LHCN-M2 (cell line): ENCODE data around the gene VAPA. TPM values are rescaled to one million over a fixed set of nuclear protein-coding genes. Genes with fewer than 3 reads are reported as not detected.
A peak's percentile ranks its signal among the peaks of the same experiment; 100 is the strongest.

Experiments used
- DNase-seq: peaks from one replicate; pipeline ENCODE4 v3.0.0-alpha.2; 2012; ENCODE audit warnings: low read depth
- total RNA-seq: library from RNA; depleted of rRNA; stranded (reverse); fragments of >200 nt; gene quantifications from 2 replicates; pipeline ENCODE4 v1.2.3, GENCODE V29; 2014

Gene VAPA
- total RNA-seq, 1 experiment from 2014 or later, result 273 TPM

- no peak for DNase-seq
Measured at GRCh38 chr18:9941103-9941502, 27.3 kb downstream of the VAPA start.

DNA sequence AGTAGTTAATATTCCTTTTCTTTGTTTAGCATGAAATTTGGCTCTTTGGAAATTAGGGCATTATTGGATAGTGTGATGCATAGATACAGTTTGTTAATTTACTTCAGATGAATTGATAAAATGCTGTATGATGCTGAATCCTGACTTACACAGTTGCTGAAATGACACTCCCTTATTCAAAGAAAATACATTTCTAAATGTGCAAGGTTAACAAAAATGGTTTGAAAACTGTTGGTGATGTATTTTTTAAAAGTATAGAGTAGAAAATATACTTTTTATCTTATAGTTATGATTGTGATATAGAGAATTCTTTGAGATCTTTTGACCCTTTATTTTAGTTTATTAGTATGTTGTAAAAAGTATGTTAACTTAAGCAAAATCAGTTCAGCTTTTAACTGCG, 27.8 kb downstream of the VAPA start:
- DNase-seq, result no peak

GRCh38 chr18:9943311-9943710, 29.5 kb downstream of the VAPA start:
- no peak for DNase-seq

DNA sequence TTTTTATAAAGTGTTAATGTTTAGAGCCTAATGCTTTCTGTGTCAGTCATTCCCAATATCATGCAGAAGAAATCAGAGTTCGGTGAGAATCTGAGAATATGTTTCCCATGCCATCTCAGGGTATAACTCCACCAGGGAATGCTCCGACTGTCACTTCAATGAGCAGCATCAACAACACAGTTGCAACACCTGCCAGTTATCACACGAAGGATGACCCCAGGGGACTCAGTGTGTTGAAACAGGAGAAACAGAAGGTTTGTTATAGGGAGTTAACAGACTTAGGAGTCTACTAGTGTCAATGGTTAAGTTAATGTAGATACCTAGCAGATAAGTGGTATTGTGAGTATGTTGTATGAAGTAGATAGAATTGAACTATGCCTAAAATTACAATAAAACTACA, 31.0 kb downstream of the VAPA start:
- DNase-seq, result no peak

DNA sequence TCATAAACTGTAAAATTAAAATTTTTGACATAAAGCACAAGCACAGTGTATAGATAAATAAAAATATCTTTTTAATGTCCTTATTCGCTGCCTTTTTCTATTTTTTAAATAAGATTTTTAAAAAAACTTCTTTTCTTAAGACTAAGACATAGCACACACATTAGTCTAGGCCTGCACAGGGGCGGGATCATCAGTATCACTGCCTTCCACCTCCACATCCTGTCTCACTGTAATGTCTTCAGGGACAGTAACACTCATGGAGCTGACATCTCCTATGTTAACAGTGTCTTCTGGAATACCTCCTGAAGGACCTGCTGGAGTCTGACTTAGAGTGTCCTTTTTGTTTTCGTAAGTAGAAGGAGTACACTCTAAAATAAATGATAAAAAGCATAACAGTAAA, 33.0 kb downstream of the VAPA start:
- DNase-seq, result no peak

GRCh38 chr18:9947248-9947647, 33.4 kb downstream of the VAPA start:
- no peak for DNase-seq

GRCh38 chr18:9949315-9949714, 35.5 kb downstream of the VAPA start:
- DNase-seq, result no peak

DNA sequence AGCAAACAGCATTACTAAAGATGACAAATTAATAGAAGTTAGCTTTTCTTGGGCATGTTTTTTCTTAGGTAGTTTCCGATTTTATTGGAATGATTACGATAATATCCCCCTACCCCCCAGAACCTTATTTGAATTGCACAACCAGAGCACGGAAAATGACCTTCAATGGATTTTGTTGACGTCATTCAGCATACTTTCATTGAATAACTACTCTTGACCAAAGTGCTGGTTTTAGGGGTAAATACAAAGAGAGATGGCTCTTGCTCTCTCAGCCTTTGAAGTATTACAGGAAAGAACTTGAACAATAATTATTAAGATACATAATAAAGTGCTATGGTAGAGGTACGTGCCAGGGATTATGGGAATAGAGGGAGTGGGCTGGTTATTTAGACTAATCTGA, 36.0 kb downstream of the VAPA start:
- DNase-seq, result no peak

DNA sequence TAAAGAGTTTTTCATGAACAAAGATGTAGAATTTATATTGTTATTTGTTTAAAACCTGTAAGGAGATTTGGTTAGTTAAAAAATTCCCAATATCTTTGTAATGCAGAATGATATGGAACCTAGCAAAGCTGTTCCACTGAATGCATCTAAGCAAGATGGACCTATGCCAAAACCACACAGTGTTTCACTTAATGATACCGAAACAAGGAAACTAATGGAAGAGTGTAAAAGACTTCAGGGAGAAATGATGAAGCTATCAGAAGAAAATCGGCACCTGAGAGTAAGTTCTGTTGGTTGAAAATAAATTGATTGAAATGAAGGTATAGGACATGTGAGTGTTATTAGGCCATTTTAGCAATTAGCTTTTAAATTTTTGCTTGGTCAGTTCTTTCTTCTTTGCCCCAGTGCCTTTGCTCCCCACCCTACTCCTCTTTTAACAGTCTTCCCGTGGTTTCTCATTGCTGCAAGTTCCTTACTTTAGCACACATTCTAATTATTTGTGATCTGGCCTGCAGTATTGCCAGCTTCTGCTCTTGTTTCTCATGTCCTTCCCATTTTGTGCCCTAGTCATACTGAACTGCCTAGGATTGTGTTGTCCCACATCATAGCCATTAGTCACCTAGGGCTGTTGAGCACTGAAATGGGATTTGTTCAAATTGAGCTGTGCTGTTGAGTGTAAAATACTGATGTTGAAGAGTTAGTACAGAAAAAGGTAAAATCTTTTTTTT, 36.6 kb downstream of the VAPA start:
- DNase-seq, result no peak

- peak; percentile 56 for DNase-seq
Measured at GRCh38 chr18:9951022-9951859, 37.4 kb downstream of the VAPA start.

DNA sequence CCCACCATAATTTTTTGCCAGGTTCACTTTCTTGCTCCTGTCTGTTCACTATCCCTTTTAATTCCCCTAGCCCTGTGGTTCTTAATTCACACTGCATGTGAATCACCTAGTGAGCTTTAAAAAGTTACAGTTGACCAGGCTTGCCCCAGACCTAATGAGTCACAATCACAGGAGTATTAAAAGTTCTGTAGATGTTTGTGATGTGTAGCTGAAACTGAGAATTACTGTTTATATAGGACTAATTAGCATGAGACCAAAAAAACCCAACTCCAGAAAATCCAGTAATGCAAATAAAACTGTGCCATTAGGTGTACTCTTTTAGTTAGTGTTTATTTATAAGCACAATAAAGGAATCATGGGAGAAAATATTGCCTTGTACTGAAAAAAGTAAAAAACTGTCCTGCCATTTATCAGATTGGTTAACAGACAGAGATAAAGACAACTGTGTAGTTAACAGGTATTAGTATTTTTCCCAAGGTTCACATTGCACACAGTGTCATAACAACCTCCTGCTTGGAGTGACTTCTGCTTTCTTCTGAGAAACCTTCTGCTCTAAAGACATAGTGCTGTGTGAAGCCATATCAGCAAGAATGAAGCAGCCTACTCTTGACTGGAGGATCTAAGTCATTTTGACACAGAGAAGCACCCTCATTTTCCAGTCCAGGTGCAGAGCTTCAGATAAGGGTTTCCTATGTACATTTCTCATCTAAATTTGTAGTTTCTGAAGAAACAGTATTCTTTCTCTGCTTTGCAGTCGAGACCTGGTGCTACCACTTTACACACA, 39.0 kb downstream of the VAPA start:
- DNase-seq, result peak; percentile 60

DNA sequence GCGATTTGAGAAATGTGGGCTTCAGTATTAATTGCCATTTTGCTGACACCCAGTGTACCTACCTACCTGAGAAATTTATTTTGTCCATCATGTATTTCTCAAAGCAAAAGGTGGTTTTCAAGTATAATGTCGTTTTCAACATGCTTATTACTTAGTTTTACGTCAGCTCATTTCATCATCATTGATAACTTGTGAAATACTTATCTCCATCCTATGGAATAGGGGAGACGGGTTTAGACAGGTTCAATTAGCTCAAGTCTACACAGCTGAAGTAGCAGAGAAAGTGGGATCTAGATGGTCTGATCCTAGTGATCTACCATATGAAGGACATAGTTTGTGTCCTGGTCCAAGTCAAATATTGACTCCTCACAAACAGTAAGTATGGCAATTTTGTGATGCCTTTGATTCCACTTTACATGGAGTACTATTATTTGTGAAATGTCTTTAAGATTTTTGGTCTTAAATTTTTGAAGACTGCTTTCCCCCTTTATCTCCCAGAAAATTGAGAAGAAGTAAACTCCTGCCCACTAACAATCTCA, 45.1 kb downstream of the VAPA start:
- DNase-seq, result no peak

- DNase-seq, result no peak
Measured at GRCh38 chr18:9959564-9959963, 45.7 kb downstream of the VAPA start.

DNA sequence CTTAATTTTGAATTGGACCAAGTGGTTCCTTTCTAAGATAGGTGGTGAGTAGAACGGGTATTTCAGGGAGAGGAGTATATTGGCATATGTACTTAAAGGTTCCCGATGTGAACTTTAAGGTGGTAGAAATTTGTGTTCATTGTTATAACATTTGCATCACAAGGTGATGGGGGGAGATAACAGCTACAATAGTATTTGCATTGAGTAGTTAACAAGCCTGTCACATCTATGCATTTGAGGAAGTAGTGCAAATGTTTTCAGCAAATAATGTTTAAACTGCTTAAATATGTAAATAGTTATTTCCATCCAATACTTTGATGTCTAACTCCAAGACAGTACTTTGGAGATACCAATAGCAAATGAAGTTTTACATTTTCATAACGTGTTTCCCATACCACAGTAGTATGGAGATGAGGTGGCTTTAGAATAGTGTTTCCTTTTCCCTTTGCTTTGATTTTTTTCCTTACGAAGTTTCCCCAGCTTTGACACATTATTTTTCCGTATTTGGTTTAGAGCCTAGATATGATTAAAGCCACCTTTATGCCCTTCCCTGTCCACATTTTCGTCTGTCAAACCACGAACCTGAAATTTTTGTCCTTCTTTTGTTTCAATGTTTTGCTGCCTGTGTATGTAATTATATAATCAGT, 46.6 kb downstream of the VAPA start:
- no peak for DNase-seq

GRCh38 chr18:9961041-9961440, 47.2 kb downstream of the VAPA start:
- peak; percentile 56 for DNase-seq

DNA sequence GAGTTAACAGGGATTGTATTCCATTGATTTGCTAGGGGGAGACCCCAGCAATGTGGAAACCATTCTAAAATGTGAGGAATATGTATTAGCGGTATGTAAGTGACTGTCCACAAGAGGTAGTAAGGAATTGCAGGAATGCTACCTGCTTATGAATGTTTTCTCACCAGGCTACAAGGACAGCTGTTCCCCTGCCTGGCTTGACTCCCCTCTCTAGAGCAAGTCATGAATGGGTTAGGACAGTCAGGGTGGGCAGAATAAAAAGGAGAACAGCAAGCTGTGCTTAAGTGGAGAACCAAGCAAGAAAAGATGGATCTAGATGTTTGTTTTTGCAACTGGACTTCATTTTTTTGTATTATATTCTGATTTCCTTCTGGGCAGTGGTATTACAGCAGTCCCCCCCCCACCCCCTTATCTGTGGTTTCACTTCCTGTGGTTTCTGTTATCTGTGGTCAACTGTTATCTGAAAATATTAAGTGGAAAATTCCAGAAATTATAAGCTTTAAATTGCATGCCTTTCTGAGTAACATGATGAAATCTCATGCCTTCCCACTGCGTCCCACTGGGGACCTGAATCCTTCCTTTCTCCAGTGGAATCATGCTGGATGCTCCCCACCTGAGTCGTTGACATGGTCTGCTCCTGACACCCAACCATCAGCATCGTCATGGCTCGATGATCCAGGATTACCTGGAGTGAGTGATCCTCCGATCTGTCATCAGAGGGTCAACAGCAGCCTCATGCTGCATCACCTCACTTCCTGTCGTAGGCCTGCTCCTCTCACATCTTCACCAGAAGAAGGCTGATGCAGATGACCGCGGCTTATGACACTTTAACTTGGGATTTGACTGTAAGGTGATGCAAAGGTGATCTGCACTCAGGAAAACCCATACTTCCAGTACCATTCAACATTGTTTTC, 52.2 kb downstream of the VAPA start:
- DNase-seq, result no peak

DNA sequence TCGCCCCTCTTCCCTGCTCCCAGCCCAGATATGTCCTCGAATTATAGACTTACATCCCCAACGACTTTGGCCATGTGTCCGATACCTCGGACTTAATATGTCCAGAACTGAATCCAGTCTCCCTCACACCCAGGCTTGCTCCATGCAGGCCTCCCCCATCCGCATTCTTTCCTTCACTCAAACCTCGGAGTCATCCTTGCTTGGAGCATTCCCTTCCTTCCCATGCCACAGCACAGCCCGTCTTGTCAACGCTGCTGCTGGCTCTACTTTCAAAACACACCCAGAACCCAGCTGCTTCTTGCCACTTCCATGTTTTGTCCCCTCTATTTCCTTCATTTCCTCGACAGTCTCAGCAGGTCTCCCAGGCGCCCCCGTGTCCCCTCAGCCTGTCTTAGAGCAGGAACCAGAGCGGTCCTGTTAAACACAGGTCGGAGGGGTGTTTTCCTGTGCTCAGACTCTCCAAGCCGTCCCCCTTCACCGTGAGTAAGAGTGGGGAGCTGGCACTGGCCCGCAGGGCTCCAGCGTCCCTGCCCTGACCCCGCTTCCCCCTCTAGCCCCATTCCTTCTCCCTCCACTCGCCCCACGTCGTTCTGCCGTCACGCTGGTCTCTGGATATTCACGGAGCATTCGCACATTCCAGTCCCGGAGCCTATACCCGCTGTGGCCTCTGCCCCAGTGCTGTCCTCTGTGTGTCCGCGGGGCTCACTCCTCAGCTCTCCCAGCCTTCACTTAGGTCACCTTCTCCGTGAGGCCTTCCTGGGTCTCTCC, 54.4 kb downstream of the VAPA start:
- no peak for DNase-seq

DNA sequence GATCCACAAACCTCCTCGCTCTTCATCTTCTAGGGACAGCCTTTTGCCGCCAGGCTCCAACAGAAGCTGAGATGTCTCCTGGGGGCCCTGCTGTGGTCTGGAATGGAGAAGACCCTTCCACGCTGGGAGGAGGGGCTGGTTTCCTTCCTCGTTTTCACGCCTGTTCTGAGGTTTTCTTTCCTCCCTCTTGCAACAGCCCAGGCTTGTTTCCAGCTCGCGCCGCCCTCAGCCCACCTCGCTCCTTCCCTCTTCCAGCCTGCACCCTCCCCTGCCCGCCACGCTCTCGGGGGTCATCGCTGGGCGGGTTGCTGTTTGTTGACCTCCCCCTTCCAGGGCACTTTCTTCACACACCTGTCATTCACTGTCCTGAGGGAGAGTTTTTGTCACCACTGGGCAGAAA, 55.4 kb downstream of the VAPA start:
- DNase-seq, result no peak

- DNase-seq, result peak; percentile 73
Measured at GRCh38 chr18:9971313-9971920, 57.6 kb downstream of the VAPA start.
